GM21528 (cell line): ENCODE data around the gene TRAK2.
"Not testable (repeated sequence)": the region's sequence is repeated elsewhere in the genome, so short reads cannot be mapped to it uniquely, and the experiment has no call there.

Source experiments
- ATAC-seq: cut with Tn5 transposase; IDR thresholded peaks from one replicate; pipeline ENCODE4 v1.9.1; 2021; ENCODE audit warnings: mild to moderate bottlenecking, moderate library complexity; ENCODE audit not compliant: unreplicated experiment, low FRiP score

The TRAK2 gene, protein sequence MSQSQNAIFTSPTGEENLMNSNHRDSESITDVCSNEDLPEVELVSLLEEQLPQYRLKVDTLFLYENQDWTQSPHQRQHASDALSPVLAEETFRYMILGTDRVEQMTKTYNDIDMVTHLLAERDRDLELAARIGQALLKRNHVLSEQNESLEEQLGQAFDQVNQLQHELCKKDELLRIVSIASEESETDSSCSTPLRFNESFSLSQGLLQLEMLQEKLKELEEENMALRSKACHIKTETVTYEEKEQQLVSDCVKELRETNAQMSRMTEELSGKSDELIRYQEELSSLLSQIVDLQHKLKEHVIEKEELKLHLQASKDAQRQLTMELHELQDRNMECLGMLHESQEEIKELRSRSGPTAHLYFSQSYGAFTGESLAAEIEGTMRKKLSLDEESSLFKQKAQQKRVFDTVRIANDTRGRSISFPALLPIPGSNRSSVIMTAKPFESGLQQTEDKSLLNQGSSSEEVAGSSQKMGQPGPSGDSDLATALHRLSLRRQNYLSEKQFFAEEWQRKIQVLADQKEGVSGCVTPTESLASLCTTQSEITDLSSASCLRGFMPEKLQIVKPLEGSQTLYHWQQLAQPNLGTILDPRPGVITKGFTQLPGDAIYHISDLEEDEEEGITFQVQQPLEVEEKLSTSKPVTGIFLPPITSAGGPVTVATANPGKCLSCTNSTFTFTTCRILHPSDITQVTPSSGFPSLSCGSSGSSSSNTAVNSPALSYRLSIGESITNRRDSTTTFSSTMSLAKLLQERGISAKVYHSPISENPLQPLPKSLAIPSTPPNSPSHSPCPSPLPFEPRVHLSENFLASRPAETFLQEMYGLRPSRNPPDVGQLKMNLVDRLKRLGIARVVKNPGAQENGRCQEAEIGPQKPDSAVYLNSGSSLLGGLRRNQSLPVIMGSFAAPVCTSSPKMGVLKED

DNA sequence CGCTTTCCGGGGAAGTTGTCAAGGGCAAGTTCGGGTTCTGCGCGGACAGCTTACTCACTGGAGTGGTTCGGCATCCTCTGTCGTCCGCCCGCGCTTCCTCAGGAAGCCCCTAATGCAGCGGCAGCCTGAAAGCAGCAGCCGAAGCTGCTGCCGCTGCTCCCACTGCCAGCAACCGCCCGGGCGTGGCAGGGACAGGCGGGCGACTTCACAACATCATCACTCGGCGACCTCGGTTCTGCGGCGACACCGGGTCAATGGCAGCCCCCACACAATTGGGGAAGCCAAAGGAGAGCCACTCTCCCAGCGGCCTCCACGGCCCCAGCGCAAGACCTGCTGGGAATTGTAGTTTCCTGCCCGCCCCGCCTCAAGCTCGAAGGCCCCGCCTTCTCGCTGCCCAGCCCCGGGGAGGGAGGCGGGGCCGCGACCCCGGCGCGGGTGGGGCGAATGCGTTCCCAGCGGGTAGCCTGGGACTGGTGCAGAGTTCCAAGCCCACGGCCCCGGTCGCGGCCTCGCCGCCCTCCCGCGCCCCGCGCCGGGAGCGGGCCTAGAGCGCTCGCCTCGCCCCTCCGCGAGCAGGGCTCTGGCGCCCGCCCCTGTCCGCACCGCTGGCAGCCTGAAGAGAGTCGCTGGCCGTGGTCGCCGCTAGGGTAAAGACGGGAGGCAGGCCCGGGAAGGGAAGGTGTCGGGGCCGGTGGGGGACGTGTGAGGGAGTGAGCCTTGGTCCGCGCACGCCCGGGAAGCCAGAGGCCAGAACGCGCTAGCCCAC, at the start of gene TRAK2, which contains the start of gene STRADB:
Gene TRAK2 (minus strand): TSS at position 167 of the 766 bp plus-strand sequence. CDS start 30,951 bp downstream, outside the sequence.
Gene STRADB (plus strand): TSS at position 449 of the 766 bp plus-strand sequence. CDS start 3,101 bp downstream, outside the sequence.
- peak; percentile 97 for ATAC-seq

DNA sequence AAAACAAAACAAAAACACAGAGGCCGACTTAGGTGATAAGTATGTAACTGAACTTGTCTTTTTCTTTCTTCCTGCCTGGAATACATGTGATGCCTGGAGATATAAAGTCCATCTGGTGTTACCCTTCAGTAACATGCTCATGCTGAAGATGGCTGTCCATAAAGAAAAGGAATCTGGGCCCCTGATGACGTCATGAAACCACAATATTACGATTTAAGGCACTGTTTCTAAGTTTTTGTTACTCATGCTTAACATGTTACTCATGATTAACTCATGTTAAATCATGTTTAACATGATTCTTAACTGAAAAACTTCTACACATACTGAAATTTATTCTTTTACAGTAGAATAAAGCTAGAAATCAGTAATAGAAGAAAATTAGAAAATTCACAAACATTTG, 49.3 kb upstream of the TRAK2 start:
- ATAC-seq: no peak

DNA sequence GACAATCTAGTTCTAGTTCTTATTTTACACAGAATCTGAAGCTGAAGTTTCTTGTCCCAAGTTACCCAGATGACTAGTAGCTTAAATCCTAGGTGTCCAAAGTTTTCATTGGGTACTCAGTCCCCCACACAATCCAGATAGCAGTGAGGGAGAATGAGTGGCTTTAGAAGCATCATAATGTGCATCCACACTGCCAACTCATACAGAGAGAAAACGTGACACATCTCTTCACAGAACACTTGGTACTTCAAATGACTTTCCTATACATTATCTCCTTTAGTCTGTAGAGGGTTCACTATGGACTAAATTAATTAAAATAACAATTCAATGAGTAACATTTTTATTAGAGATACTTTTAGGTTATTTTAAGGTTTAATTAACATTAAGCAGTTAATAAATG, 45.5 kb upstream of the TRAK2 start:
- ATAC-seq: no peak

DNA sequence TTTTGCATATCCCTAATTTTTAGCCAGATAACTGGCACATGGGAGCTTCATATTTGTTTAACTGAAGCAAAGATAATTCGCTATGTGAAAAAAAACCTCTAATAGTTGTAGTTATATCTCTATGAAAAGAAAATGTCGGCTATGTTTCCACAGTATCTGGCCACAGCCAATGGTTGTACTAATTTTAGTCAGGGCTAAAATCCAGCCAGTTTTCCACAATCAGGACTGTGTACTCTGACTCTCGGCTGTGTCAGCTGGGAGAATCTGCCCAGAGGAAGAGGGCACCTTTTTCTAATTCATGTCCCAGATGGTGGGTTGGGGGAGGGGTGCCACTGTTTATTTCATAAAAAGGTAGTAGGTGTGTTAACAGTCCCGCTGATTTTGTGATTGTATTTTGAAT, 39.0 kb upstream of the TRAK2 start:
- no peak for ATAC-seq

DNA sequence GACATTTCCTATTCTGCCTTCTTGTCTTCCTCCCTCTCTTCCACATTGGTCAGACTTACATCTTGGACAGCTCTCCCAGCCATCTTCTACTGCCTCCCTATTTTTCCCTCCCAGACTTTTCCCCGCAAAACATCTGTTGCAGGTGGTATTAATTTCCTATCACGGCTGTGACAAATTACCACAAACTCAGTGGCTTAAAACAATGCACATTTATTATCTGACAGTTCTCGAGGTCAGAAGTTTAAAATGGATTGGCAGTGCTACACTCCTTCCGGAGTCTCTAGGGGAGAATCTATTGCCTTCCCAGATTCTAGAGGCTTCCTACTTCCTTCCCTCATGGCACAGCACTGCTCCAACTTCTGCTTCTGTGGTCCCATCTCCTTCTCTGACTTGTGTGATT, 33.5 kb upstream of the TRAK2 start:
- ATAC-seq: no peak

DNA sequence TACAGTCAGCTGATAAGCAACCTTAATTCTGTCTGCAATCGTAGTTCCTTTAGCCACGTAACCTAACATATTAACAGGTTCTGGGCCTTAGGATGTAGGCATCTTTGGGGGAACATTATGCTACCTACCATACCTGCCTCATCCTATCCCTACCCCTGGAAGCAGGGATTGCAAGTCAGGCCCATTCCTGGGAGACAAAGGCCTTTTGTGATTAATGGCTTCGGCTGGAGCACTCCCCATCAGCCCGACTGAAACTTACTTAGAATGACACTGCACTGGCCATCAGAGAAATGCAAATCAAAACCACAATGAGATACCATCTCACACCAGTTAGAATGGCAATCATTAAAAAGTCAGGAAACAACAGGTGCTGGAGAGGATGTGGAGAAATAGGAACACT, 32.5 kb upstream of the TRAK2 start:
- ATAC-seq: not testable (repeated sequence)

DNA sequence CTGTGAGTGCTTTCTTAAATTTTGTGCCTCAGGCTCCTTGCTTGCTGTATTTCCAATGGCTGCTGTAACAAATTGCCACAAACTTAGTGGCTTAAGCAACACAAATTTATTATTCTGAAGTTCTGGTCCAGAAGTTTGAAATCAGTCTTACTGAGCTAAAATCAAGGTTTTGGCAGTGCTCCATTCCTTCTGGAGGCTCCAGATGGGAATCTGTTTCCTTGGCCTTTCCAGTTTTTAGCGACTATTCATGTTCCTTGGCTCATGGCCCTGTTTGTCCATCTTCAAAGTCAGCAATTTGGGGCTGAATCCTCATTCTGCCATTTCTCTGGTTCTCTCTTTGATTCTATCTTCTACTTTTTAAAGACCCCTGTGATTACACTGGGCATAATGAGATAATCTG, 32.1 kb upstream of the TRAK2 start:
- ATAC-seq: no peak

DNA sequence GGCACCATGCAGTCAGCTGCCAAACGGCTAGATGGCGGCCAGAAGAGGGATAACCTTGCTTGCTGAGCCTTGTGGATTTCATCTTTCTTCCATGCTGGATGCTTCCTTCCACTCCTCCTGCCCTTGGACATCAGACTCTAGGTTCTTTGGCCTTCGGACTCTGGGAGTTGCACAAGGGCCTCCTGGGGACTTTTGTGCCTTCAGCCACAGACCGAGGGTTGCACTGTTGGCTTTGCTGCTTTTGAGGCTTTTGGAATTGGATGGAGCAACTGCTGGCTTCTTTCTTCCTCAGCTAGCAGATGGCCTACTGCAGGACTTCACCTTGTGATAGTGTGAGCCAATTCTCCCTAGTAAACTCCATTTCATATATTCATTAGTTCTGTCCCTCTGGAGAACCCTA, 31.3 kb upstream of the TRAK2 start:
- no peak for ATAC-seq

DNA sequence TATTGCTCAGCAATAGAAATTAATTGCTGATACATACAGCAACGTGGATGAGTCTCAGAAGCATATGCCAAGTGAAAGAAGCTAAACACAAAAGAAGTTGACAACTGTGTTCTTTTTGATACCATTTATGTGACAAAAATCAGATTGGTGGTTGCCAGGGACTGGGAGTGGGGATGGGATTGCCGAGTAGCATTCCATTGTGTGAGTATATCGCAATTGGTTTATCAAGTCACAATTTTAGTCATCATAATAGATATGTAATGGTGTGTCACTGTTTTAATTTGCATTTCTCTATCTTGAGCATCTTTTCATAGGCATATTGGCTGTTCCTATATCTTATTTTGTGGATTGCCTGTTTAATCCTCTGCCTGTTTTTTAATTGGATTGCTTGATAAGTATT, 21.2 kb upstream of the TRAK2 start:
- no peak for ATAC-seq

DNA sequence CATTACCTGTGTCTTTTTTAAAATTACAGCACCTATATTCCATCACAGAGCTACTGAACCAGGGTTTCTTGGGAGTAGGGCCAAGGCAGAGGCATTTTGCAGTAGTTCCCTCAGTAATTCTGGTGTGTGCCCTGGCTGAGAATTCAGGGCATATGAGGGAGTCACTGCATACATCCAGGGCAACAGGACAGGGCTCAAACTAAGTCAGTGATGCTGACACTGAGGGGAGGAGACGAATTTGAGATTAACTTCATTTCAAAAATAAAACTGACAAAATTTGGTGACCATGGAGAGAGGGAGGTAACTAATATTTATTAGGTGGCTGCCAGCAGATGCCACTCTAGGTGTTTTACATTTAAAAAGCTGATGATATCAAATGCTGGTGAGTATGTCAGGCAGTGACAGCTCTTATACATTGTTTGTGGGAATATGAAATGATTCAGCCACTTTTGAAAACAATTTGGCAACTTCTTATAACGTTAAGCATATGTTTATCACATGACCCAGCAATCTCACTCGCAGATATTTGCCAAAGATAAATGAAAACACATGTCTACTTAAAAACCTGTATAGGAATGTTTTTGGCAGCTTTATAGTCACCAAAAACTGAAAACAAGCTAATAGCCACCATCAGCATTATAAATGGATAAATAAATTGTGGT, 20.6 kb upstream of the TRAK2 start:
- no peak for ATAC-seq

DNA sequence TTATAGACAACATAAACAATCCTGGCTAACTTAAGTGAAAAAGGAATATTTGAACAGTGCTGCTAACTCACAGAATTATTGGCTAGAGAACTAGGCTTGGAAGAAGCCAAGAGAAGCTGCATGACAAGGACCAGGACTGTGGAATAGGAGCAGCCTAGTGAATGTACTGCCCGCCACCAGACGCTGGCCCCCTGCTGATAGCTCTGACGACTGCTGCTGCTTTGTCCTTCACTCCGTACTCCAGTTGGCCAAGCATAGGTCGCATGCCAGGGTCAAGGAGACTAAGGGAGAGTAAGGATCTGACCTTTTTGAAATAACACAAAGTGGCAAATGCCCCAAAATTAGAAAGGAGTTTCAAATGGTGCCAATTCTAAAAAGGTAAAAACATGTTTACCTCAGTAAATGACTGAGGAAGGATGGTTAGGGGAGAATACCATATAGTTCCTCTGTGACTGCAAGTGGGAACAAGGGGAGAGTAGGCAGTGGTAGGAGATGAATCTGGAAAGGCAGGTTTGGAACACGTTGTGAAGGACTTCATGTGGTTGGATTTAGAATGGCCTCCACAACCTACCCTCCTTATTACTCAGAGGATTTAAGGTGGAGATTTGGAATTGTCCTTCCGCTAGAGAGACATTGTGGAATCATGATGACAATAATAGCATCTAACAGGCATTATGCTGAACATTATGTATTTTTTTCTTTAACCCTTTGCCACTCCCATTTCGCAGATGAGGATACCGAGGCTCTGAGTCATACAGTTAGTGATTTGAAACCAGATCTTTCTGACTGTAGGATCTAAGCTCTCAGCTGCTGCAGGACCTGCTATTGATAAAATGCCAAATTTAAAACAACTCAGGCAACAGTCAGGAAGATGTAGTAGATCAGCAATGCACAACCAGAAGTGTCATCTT, 19.8 kb upstream of the TRAK2 start:
- no peak for ATAC-seq

DNA sequence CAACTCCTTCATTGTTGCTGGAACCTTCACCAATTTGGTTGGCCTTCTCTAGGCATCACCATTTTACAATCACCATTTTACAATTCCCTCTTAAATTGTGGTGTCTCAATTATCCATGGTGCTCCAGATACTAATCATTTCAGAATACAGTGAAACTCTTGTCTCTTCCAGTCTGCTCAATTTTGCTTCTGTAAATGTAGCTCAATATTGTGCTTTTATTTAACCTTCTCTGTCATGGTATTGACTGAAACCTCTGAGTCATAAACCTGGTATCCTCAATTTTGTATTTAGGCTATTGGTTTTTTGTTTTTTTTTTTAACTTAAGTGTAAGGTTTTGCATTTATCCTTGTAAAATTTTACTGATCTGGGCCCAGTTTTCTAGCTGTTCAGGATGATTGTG, 16.4 kb upstream of the TRAK2 start:
- no peak for ATAC-seq

DNA sequence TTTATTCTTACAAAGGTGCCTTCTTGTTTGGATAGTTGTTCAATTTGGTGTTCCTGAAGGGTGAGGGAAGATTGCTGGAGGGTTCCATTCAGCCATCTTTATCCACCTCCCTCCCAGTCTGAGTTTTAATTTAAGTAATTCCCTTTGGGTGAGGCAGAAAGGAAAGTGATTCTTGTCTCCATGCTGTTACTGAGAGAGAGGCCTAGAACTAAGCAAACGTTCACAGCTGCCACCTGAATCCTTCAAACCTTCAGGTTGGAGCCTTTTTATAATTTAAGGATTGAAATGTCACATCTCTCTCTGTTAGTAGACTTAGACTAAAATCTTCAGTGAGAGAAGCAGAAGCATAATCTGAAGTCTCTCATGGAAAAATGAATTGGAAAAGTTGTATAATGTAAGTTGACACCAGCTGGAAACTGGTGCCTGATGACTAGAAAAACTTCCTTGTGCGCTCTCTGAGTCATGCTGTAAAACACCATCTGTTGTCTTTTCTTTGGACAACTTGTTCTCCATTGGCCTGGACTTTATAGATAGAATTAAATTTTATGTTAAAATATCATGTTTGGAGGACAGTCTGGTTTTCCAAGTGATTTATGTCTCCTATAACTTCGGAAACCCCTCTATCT, 14.9 kb upstream of the TRAK2 start:
- ATAC-seq: no peak

DNA sequence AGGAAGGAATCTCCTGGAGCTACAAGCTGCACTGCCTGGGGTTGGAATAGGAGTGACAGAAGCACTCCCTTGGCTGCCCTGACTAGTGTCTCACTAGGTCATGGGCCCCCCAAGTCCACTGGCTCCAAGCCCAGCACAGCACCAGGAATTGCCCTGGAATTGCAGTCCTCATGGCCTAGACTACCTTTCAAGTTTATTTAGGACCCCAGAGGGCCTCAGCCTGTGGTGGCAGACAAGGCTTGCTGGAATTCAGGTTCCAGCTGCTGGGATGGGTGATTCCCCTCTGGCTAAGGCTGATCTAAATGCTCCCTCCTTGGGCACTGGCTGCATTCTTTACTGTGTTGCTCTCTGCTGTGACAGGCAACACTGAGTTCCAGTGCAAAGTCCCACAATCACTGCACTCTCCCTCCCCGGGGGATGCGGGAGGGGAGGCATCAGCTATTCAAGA, 14.3 kb upstream of the TRAK2 start:
- no peak for ATAC-seq

DNA sequence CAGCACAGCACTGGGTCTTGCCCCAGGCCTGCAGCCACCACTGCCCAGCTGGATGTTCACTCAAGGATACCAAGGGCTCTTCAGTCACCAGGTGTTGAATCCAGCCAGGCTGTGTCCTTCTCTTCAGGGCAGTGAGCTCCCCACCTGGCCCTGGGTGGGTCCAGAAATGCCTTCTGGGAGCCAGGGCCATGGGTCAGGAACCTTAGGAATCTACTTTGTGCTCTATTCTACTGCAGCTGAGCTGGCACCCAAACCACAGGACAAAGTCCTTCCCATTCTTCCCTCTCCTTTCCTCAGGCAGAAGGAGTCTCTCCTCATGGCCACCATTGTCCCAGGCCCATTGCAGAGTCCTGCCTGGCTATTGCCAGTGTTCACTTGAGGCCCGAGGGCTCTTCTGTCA, 13.3 kb upstream of the TRAK2 start:
- no peak for ATAC-seq

DNA sequence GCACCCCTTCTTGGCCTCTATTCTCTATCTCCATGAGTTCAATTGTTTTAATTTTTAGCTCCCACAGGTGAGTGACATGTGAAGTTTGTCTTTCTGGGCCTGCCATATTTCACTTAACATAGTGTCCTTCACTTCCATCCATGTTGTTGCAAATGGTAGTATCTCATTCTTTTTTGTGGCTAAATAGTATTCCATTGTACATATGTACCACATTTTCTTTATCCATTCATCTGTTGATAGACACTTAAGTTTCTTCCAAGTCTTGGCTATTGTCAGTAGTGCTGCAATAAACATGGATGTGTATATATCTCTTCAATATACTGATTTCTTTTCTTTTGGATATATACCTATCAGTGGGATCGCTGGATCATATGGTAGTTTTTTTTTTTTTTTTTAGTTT, 9.3 kb upstream of the TRAK2 start:
- no peak for ATAC-seq

DNA sequence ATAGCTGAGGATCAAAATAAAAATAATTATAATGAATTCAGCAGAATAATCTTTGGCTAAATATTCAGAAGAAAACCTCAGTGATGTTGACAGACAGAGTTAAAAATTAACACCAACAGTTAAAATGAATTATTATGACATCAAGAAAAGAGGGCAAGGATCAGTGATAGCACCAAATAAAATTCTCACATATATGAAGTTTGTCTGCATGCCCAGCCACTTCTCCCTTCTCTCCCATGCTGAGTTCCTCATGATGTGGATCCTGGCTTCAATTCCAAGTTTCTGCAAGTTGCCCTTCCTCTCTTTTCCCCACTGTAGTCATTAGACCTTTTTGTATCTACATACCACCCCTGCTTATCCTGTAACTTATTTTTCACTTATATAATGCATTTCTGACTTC, 7.1 kb upstream of the TRAK2 start:
- no peak for ATAC-seq

DNA sequence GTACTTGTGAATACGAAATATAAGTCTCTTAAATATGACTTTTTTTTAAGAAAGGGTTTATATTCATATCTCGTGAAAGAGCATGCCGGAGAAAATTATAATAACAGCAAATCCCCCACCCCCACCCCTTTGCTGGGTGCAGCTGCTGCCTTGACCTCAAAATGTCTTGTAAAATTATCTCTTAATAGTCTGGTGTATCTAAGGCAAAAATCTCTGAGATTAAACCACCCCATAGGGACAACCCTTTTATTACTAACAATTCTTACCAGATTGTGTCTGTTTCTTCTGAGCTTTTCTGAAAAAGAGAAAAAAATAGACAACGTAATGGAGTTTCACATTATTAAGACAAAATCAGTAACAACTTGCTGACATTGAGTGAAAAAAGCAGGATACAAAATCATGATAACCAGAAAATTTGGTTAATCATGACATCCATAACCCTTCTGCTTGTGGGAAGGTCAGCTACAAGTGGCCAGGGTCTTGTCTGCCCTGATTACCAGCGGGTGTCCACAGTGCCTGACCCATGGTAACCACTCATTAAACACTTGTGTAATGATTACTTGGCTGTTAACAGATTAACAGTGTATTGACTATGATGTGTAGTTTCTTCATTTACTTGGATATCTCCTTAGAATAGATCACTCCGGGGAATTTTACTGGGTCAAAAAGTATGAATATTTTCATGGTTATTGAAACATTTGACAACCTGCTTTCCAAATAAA, 1.8 kb upstream of the TRAK2 start:
- no peak for ATAC-seq
